ENCODE results near the gene TBC1D2B. TPM values are rescaled to one million over a fixed set of nuclear protein-coding genes. Genes with fewer than 3 reads are reported as not detected.

The TBC1D2B gene
- total RNA-seq, 4 donors from 2014 or later, result 31.3 to 58.8 (median 32.7) TPM

DNA sequence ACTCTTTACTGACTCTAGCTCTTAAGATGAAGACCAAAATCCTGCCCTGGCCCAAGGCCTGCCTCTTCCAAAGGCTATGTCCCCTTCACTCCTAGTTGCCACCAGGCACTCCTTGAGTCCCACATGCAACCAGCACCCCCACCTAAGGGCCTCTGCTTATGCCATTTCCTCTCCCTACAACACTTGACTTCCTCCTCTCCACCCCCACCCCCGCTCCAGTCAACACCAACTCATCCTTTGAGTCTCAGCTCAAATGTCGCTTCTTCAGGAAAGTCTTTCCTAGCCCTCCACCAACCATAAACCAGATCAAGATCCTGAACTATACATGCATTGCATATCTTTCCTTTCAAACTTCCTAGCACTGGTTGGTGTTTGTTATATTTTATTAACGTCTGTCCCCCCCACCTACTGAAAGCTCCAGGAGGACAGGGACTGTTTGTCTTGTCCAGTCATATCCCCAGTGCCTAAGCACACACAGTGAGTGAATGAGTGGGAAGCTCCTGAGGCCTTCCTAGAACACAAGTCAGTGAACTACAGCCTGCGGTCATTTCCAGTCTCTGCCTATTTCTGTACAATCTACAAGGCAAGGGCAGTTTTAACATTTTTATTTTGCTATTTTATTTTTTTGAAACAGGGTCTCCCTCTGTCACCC, 7.3 kb downstream of the TBC1D2B start:
- no peak overlapping the region for H3K4me3 ChIP-seq
- H3K36me3 ChIP-seq, result no peaks in the 10 kb centered on the region
- peak overlapping the region; percentile 59 to 85 (median 74) for H3K27ac ChIP-seq (replicated peaks in 1 of 4)
- TF ChIP-seq EP300 (IDR thresholded peaks at IDR 0.05) (no peak), POLR2A (IDR thresholded peaks at IDR 0.05; ENCODE audit: low read depth) (no peak), POLR2AphosphoS5 (IDR thresholded peaks at IDR 0.05) (no peak)
- TF ChIP-seq, protein P1, sequence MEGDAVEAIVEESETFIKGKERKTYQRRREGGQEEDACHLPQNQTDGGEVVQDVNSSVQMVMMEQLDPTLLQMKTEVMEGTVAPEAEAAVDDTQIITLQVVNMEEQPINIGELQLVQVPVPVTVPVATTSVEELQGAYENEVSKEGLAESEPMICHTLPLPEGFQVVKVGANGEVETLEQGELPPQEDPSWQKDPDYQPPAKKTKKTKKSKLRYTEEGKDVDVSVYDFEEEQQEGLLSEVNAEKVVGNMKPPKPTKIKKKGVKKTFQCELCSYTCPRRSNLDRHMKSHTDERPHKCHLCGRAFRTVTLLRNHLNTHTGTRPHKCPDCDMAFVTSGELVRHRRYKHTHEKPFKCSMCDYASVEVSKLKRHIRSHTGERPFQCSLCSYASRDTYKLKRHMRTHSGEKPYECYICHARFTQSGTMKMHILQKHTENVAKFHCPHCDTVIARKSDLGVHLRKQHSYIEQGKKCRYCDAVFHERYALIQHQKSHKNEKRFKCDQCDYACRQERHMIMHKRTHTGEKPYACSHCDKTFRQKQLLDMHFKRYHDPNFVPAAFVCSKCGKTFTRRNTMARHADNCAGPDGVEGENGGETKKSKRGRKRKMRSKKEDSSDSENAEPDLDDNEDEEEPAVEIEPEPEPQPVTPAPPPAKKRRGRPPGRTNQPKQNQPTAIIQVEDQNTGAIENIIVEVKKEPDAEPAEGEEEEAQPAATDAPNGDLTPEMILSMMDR (IDR thresholded peaks at IDR 0.05), result no peak
- no peaks in the 10 kb centered on the region for H3K27me3 ChIP-seq
- WGBS, result 72% methylated on average over 4 of the region's 4 CpGs
- H3K9me3 ChIP-seq, result no peaks in the 10 kb centered on the region
- H3K4me1 ChIP-seq, result peaks cover 86 to 99% (median 93%) of the 10 kb centered on the region in 4 donors
- DNase-seq (ENCODE audit: extremely low spot score), result no peak
- intact Hi-C loops (cut with DNase I), result no loop called here

DNA sequence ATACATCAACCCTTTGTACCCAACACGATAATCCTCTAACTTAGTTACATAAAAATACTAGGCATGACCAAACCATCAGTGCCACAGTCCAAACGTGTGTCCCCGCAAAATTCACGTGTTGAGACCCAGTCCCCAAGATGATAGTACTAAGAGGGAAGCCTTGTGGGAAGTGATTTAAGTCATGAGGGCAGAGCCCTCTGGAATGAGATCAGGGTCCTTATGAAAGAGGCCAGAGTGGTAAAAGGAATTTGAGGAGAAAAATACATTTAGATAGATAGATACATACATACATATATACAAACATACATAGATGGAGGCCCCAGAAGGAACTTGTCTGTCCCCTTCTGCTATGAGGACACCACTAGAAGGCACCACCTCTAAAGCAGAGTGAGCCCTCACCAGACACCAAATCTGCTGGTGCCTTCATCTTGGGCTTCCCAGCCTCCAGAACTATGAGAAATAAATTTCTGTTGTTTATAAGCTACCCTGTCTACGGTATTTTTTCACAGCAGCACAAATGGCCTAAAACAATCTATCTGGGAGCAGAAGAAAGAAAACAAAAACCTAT, 8.0 kb downstream of the TBC1D2B start:
- H3K9me3 ChIP-seq, result no peaks in the 10 kb centered on the region
- peak overlapping the region; percentile 59 to 85 (median 74) for H3K27ac ChIP-seq (replicated peaks in 1 of 4)
- intact Hi-C loops (cut with DNase I), result no loop called here
- H3K36me3 ChIP-seq, result no peaks in the 10 kb centered on the region
- 71% methylated on average over 5 of the region's 5 CpGs for WGBS
- TF ChIP-seq POLR2AphosphoS5 (IDR thresholded peaks at IDR 0.05) (no peak), POLR2A (IDR thresholded peaks at IDR 0.05; ENCODE audit: low read depth) (no peak), EP300 (IDR thresholded peaks at IDR 0.05) (no peak)
- TF ChIP-seq, protein P1 (IDR thresholded peaks at IDR 0.05), result no peak
- H3K27me3 ChIP-seq, result no peaks in the 10 kb centered on the region
- no peak overlapping the region for H3K4me3 ChIP-seq
- DNase-seq (ENCODE audit: extremely low spot score), result no peak
- peaks cover 89 to 99% (median 94%) of the 10 kb centered on the region in 4 donors for H3K4me1 ChIP-seq

DNA sequence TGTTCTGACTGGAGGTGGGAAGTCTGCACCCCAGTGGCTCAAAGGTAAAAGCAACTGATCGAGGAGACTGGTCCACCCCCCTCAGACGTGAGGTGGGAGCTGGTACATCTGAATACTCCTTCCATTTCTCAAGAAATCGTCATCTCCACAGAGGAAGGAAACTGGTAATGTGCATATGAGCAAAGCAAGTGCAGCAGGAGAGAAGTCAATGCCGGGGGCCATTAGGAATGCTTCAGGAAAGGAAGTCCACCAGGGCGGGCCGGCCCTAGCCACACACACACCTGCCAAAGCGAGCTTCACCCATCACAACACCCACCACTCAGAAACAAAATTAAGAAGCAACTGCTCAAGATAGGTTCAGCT, 8.5 kb downstream of the TBC1D2B start:
- Histone ChIP-seq H3K36me3 (no peaks in the 10 kb centered on the region), H3K9me3 (no peaks in the 10 kb centered on the region), H3K27ac (replicated peaks in 1 of 4) (peak overlapping the region; percentile 59 to 85 (median 74)), H3K4me1 (peaks cover 94 to 99% (median 97%) of the 10 kb centered on the region in 4 donors), H3K4me3 (no peak overlapping the region), H3K27me3 (no peaks in the 10 kb centered on the region)
- WGBS, result 66% methylated on average over 7 of the region's 7 CpGs
- DNase-seq (ENCODE audit: extremely low spot score), result no peak
- TF ChIP-seq, protein P1 (IDR thresholded peaks at IDR 0.05), result no peak
- TF ChIP-seq POLR2AphosphoS5 (IDR thresholded peaks at IDR 0.05), result no peak
- TF ChIP-seq EP300 (IDR thresholded peaks at IDR 0.05), result no peak
- TF ChIP-seq POLR2A (IDR thresholded peaks at IDR 0.05; ENCODE audit: low read depth), result no peak
- intact Hi-C loops (cut with DNase I), result no loop called here

DNA sequence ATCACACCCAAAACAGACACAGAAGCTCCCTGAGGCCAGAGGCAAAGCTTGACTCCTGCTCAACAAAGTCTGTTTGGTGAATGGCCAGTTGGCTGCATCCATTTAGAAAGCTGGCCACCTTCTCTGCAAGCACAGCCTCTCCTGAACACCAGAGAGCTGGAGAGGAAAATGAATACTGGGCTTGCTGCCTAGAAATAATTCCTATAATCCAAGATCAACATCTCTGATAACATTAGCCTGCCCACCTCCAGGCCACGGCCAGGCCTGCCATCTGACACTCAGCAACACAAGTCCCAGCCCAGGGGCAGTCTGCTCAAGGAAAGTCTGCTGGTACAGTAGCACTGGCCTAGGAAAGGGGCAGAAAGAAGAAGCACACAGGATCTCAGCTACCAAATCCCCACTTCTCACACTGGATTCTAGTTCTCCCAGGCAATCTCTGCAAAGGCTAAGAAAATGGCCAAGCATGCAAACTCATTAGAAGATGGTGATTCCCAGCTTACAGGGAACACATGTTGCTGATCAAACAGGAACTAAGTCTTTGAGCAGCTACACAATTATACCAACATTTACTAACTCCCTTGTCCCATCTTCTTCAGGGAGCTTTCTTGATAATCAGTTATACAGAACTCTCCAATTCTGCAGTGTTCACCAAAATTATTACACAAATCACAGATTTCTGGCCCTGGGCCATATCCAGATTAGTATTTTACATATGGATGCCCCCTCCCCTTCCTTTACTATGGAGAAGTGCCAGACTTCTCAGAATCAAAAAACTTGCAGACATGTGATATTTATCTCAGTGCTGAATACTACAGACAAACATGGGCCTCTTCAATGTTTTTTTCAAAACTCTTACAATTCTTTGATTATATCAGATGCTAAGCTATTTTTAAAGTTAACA, 9.9 kb downstream of the TBC1D2B start:
- H3K27ac ChIP-seq (replicated peaks in 1 of 4), result peak overlapping the region; percentile 64 to 85 (median 80)
- no peaks in the 10 kb centered on the region for H3K36me3 ChIP-seq
- H3K9me3 ChIP-seq, result no peaks in the 10 kb centered on the region
- no peaks in the 10 kb centered on the region for H3K27me3 ChIP-seq
- peaks cover 94 to 99% (median 96%) of the 10 kb centered on the region in 4 donors for H3K4me1 ChIP-seq
- H3K4me3 ChIP-seq, result no peak overlapping the region
- intact Hi-C loops (cut with DNase I), result no loop called here
- DNase-seq (ENCODE audit: extremely low spot score), result no peak
- TF ChIP-seq, protein P1 (IDR thresholded peaks at IDR 0.05), result no peak
- no peak for TF ChIP-seq POLR2A (IDR thresholded peaks at IDR 0.05; ENCODE audit: low read depth)
- TF ChIP-seq POLR2AphosphoS5 (IDR thresholded peaks at IDR 0.05), result no peak
- no peak for TF ChIP-seq EP300 (IDR thresholded peaks at IDR 0.05)
- 14% methylated on average over 1 of the region's 1 CpG for WGBS

Measured in esophagus muscularis mucosa (tissue), 4 donors.